GM23248 (cell line): Measurements from ENCODE around the gene IGF2BP3. TPM values are rescaled to one million over a fixed set of nuclear protein-coding genes. Genes with fewer than 3 reads are reported as not detected.

Experiments
- DNase-seq: peaks from one replicate; pipeline ENCODE4 v3.0.0-alpha.2; 2015
- H2AFZ ChIP-seq: fragments of 200-600 bp; sonication (generic); 2 replicates; pipeline ENCODE4 v1.6.1; 2016; ENCODE audit warnings: antibody characterized with exemption
- H3F3A ChIP-seq: fragments of 200-600 bp; sonication (generic); 2 replicates; pipeline ENCODE4 v1.6.1; 2016; ENCODE audit warnings: mild to moderate bottlenecking, antibody characterized with exemption, mixed run types; ENCODE audit not compliant: insufficient read depth
- H3K27ac ChIP-seq: fragments of 200-600 bp; sonication (generic); 2 replicates; pipeline ENCODE4 v1.5.1; 2016; ENCODE audit warnings: mild to moderate bottlenecking
- H3K27me3 ChIP-seq: fragments of 200-600 bp; sonication (generic); replicated peaks from 2 replicates; pipeline ENCODE4 v1.6.1; 2016; ENCODE audit warnings: mild to moderate bottlenecking; ENCODE audit not compliant: insufficient read depth
- H3K36me3 ChIP-seq: fragments of 200-600 bp; sonication (generic); 2 replicates; pipeline ENCODE4 v1.6.1; 2016; ENCODE audit warnings: low read depth, mild to moderate bottlenecking
- H3K4me1 ChIP-seq: fragments of 200-600 bp; sonication (generic); 2 replicates; pipeline ENCODE4 v1.6.1; 2016; ENCODE audit warnings: mild to moderate bottlenecking; ENCODE audit not compliant: insufficient read depth
- H3K4me2 ChIP-seq: fragments of 200-600 bp; sonication (generic); one replicate; pipeline ENCODE4 v1.6.1; 2016; ENCODE audit warnings: mild to moderate bottlenecking; ENCODE audit not compliant: unreplicated experiment
- H3K4me3 ChIP-seq: fragments of 200-600 bp; sonication (generic); 2 replicates; pipeline ENCODE4 v1.5.1; 2016; ENCODE audit warnings: mild to moderate bottlenecking
- H3K79me2 ChIP-seq: fragments of 200-600 bp; sonication (generic); 2 replicates; pipeline ENCODE4 v1.6.1; 2016; ENCODE audit warnings: mild to moderate bottlenecking; ENCODE audit not compliant: insufficient read depth
- H3K9ac ChIP-seq: fragments of 200-600 bp; sonication (generic); 2 replicates; pipeline ENCODE4 v1.6.1; 2016; ENCODE audit warnings: mild to moderate bottlenecking
- H3K9me2 ChIP-seq: fragments of 200-600 bp; sonication (generic); 2 replicates; pipeline ENCODE4 v1.6.1; 2016; ENCODE audit warnings: mixed run types, mild to moderate bottlenecking, moderate library complexity; ENCODE audit not compliant: insufficient read depth
- H3K9me3 ChIP-seq: fragments of 200-600 bp; sonication (generic); one replicate; pipeline ENCODE4 v1.6.1; 2017; ENCODE audit warnings: low read depth
- H4K20me1 ChIP-seq: fragments of 200-600 bp; sonication (generic); 2 replicates; pipeline ENCODE4 v1.6.0; 2016; ENCODE audit not compliant: insufficient read depth
- EZH2 ChIP-seq: fragments of 200-600 bp; sonication (generic); IDR thresholded peaks from 2 replicates; pipeline ENCODE4 v1.6.1; 2018; ENCODE audit warnings: antibody characterized with exemption, mild to moderate bottlenecking; ENCODE audit not compliant: insufficient read depth, poor library complexity, severe bottlenecking
- EZH2phosphoT487 ChIP-seq: fragments of 200-600 bp; sonication (generic); IDR thresholded peaks from 2 replicates; pipeline ENCODE4 v1.6.1; 2018; ENCODE audit warnings: antibody characterized with exemption, moderate library complexity, mild to moderate bottlenecking, low read depth; ENCODE audit not compliant: insufficient read depth
- WGBS, 2 experiments: methylation state at CpG; one replicate each; pipeline ENCODE4 v1.1.6; 2015 to 2017; ENCODE audit warnings: low lambda C conversion rate in 2 of 2, low coverage in 1 of 2; ENCODE audit errors: missing lambda C conversion rate in 2 of 2; 5-methylcytosine and 5-hydroxymethylcytosine counted together
- in situ Hi-C: fragments of 300-500 bp; cut with MboI; formaldehyde crosslinking; loops from 2 replicates; pipeline ENCODE4 v1.15.0; 2020
- polyA plus RNA-seq: library from polyadenylated mRNA; unstranded; fragments of >200 nt; fragmentation: Nextera tagmentation; extraction: Ambion mirVana; gene quantifications from 2 replicates; pipeline ENCODE4 v1.2.1, GENCODE V29; 2016
- total RNA-seq: library from RNA; depleted of rRNA; stranded (reverse); fragments of >200 nt; shearing (Covaris generic); gene quantifications from 2 replicates; pipeline ENCODE4 v1.2.3, GENCODE V29; 2014

Gene IGF2BP3
- total and polyA plus RNA-seq, 2 experiments from 2014 or later = 7.6 to 18.2 TPM

- Histone ChIP-seq H3K27ac (no peak overlapping the region), H3K4me3 (no peak overlapping the region), H4K20me1 (no peaks in the 10 kb centered on the region), H3K4me1 (no peaks in the 10 kb centered on the region), H3K79me2 (no peaks in the 10 kb centered on the region), H3K9ac (no peak overlapping the region), H3K9me3 (no peaks in the 10 kb centered on the region), H3K9me2 (no peaks in the 10 kb centered on the region), H3K36me3 (no peaks in the 10 kb centered on the region), H3F3A (no peaks in the 10 kb centered on the region), H3K27me3 (no peaks in the 10 kb centered on the region), H3K4me2 (no peak overlapping the region), H2AFZ (no peak overlapping the region)
- WGBS, 2 experiments = 81 to 85% methylated on average over 9 of the region's 9 CpGs
- in situ Hi-C loops = no loop called here
- TF ChIP-seq EZH2 (no peak), EZH2phosphoT487 (no peak)
- DNase-seq = no peak
These were observed 179.3 kb downstream of the IGF2BP3 start for GRCh38 chr7:23290993-23291392.

GRCh38 chr7:23287612-23288011 lies 182.7 kb downstream of the IGF2BP3 start:
- Histone ChIP-seq H3K36me3 (no peaks in the 10 kb centered on the region), H4K20me1 (no peaks in the 10 kb centered on the region), H3K9me2 (no peaks in the 10 kb centered on the region), H3K9me3 (no peaks in the 10 kb centered on the region), H3K79me2 (no peaks in the 10 kb centered on the region), H3K4me3 (no peak overlapping the region), H3F3A (no peaks in the 10 kb centered on the region), H3K4me1 (no peaks in the 10 kb centered on the region), H3K4me2 (no peak overlapping the region), H2AFZ (no peak overlapping the region), H3K27me3 (no peaks in the 10 kb centered on the region), H3K27ac (no peak overlapping the region), H3K9ac (no peak overlapping the region)
- DNase-seq = no peak
- whole genome bisulfite sequencing, 2 experiments = 81 to 82% methylated on average over 5 of the region's 5 CpGs
- in situ Hi-C loops = no loop called here
- no peak for TF ChIP-seq EZH2
- TF ChIP-seq EZH2phosphoT487 = no peak

- no peaks in the 10 kb centered on the region for H3K9me2 ChIP-seq
- H3K4me1 ChIP-seq = no peaks in the 10 kb centered on the region
- H3K9ac ChIP-seq = no peak overlapping the region
- H4K20me1 ChIP-seq = no peaks in the 10 kb centered on the region
- H3K27ac ChIP-seq = no peak overlapping the region
- in situ Hi-C loops = no loop called here
- no peaks in the 10 kb centered on the region for H3K79me2 ChIP-seq
- H3K27me3 ChIP-seq = no peaks in the 10 kb centered on the region
- 86% methylated on average over 18 of the region's 18 CpGs for WGBS, 2 experiments
- DNase-seq = no peak
- H2AFZ ChIP-seq = no peak overlapping the region
- no peak overlapping the region for H3K4me2 ChIP-seq
- no peak overlapping the region for H3K4me3 ChIP-seq
- H3F3A ChIP-seq = no peaks in the 10 kb centered on the region
- TF ChIP-seq EZH2 (no peak), EZH2phosphoT487 (no peak)
- H3K9me3 ChIP-seq = no peaks in the 10 kb centered on the region
- H3K36me3 ChIP-seq = no peaks in the 10 kb centered on the region
These were observed 184.3 kb downstream of the IGF2BP3 start for GRCh38 chr7:23285657-23286646.

GRCh38 chr7:23284871-23285270 lies 185.4 kb downstream of the IGF2BP3 start:
- no peak for TF ChIP-seq EZH2phosphoT487
- no peak for TF ChIP-seq EZH2
- no peak for DNase-seq
- Histone ChIP-seq H3K27ac (no peak overlapping the region), H2AFZ (no peak overlapping the region), H3K9ac (no peak overlapping the region), H3K79me2 (no peaks in the 10 kb centered on the region), H3K4me1 (no peaks in the 10 kb centered on the region), H3K4me3 (no peak overlapping the region), H3K9me2 (no peaks in the 10 kb centered on the region), H3F3A (no peaks in the 10 kb centered on the region), H3K27me3 (no peaks in the 10 kb centered on the region), H3K4me2 (no peak overlapping the region), H3K9me3 (no peaks in the 10 kb centered on the region), H4K20me1 (no peaks in the 10 kb centered on the region), H3K36me3 (no peaks in the 10 kb centered on the region)
- in situ Hi-C loops = no loop called here
- 94 to 100% methylated on average over 2 of the region's 2 CpGs for WGBS, 2 experiments
